EH (cell line): ENCODE measurements around the gene ELOVL7.
"Not testable (repeated sequence)": the region's sequence is repeated elsewhere in the genome, so short reads cannot be mapped to it uniquely, and the experiment has no call there.

Source experiments
- DNase-seq: peaks from one replicate; pipeline ENCODE4 v3.0.0-alpha.2; 2015; ENCODE audit warnings: low read depth

ELOVL7 gene

GRCh38 chr5:60715201-60715928 is 128.7 kb downstream of the ELOVL7 start:
- DNase-seq = not testable (repeated sequence)

GRCh38 chr5:60712950-60713349 is 131.1 kb downstream of the ELOVL7 start:
- no peak for DNase-seq

GRCh38 chr5:60711892-60712291 is 132.2 kb downstream of the ELOVL7 start:
- not testable (repeated sequence) for DNase-seq

GRCh38 chr5:60710362-60710761 is 133.7 kb downstream of the ELOVL7 start:
- DNase-seq = no peak

- no peak for DNase-seq
Observed at GRCh38 chr5:60705144-60705543, 138.9 kb downstream of the ELOVL7 start.

- no peak for DNase-seq
Observed at GRCh38 chr5:60703944-60704343, 140.1 kb downstream of the ELOVL7 start.
